WTC11 (cell line): ENCODE data around the gene PRSS57. TPM values are rescaled to one million over a fixed set of nuclear protein-coding genes. Genes with fewer than 3 reads are reported as not detected.

Source experiments
- ATAC-seq: fragments of 200-7000 bp; cut with Tn5 transposase; 2 replicates; pipeline ENCODE4 v1.10.0; 2021; ENCODE audit warnings: mild to moderate bottlenecking, moderate library complexity
- CTCF ChIA-PET: fragments of 300-600 bp; sonication (Branson Sonifier 250); formaldehyde crosslinking; loops from one replicate; lab custom pipeline; 2021; ENCODE audit warnings: antibody characterized with exemption; lab: Charles Lee
- POLR2A ChIA-PET: fragments of 350-600 bp; sonication (Branson Sonifier 250); formaldehyde crosslinking; loops from one replicate; lab custom pipeline; 2021; ENCODE audit warnings: antibody characterized with exemption; lab: Charles Lee
- DNase-seq: peaks from one replicate; pipeline ENCODE4 v3.0.0; 2021; ENCODE audit warnings: low spot score
- H3K27ac Mint-ChIP-seq: 2 replicates; pipeline ENCODE4 v1.8.0; 2021; ENCODE audit warnings: mixed read lengths
- H3K27me3 Mint-ChIP-seq: 2 replicates; pipeline ENCODE4 v1.8.0; 2021; ENCODE audit warnings: low read depth, mild to moderate bottlenecking, moderate library complexity, mixed read lengths
- H3K36me3 Mint-ChIP-seq: 2 replicates; pipeline ENCODE4 v1.8.0; 2021; ENCODE audit warnings: mixed read lengths
- H3K4me1 Mint-ChIP-seq: 2 replicates; pipeline ENCODE4 v1.8.0; 2022; ENCODE audit warnings: mixed read lengths
- H3K4me3 Mint-ChIP-seq: 2 replicates; pipeline ENCODE4 v1.8.0; 2021; ENCODE audit warnings: mild to moderate bottlenecking, moderate library complexity, mixed read lengths
- H3K9me3 Mint-ChIP-seq: 2 replicates; pipeline ENCODE4 v1.8.0; 2021; ENCODE audit warnings: mixed read lengths
- ATF1 ChIP-seq: sonication (generic); formaldehyde crosslinking; IDR thresholded peaks from 2 replicates; pipeline ENCODE4 v1.8.1; 2023; ENCODE audit warnings: mild to moderate bottlenecking, moderate library complexity, missing genetic modification reagents
- ETV6 ChIP-seq: sonication (generic); formaldehyde crosslinking; IDR thresholded peaks from 2 replicates; pipeline ENCODE4 v1.8.1; 2022; ENCODE audit warnings: mild to moderate bottlenecking, missing genetic modification reagents
- FOXJ3 ChIP-seq: sonication (generic); formaldehyde crosslinking; IDR thresholded peaks from 2 replicates; pipeline ENCODE4 v1.9.0; 2021; ENCODE audit warnings: missing genetic modification reagents, mild to moderate bottlenecking, borderline replicate concordance
- GABPB1 ChIP-seq: sonication (generic); formaldehyde crosslinking; IDR thresholded peaks from 2 replicates; pipeline ENCODE4 v1.8.1; 2023; ENCODE audit warnings: mild to moderate bottlenecking, missing genetic modification reagents
- IRF2 ChIP-seq: sonication (generic); formaldehyde crosslinking; IDR thresholded peaks from 2 replicates; pipeline ENCODE4 v1.8.0; 2022; ENCODE audit warnings: low read depth, missing genetic modification reagents, borderline replicate concordance
- RELA ChIP-seq: sonication (generic); formaldehyde crosslinking; IDR thresholded peaks from 2 replicates; pipeline ENCODE4 v1.8.1; 2022; ENCODE audit warnings: missing genetic modification reagents, mild to moderate bottlenecking, borderline replicate concordance
- SMAD4 ChIP-seq: sonication (generic); formaldehyde crosslinking; IDR thresholded peaks from 2 replicates; pipeline ENCODE4 v1.8.0; 2022; ENCODE audit warnings: mild to moderate bottlenecking, missing genetic modification reagents
- SP1 ChIP-seq: sonication (generic); formaldehyde crosslinking; conservative IDR thresholded peaks from 2 replicates; pipeline ENCODE4 v1.8.1; 2022; ENCODE audit warnings: missing genetic modification reagents
- TCF7 ChIP-seq: sonication (generic); formaldehyde crosslinking; IDR thresholded peaks from 2 replicates; pipeline ENCODE4 v1.8.0; 2022; ENCODE audit warnings: mild to moderate bottlenecking, low read depth, missing genetic modification reagents, moderate library complexity
- TP53 ChIP-seq: sonication (generic); formaldehyde crosslinking; IDR thresholded peaks from 2 replicates; pipeline ENCODE4 v1.8.1; 2023; ENCODE audit warnings: mild to moderate bottlenecking, missing genetic modification reagents
- ZNF219 ChIP-seq: sonication (generic); formaldehyde crosslinking; IDR thresholded peaks from 2 replicates; pipeline ENCODE4 v1.8.0; 2023; ENCODE audit warnings: missing genetic modification reagents, mild to moderate bottlenecking, borderline replicate concordance
- ZNF263 ChIP-seq: sonication (generic); formaldehyde crosslinking; IDR thresholded peaks from 2 replicates; pipeline ENCODE4 v1.8.1; 2022; ENCODE audit warnings: low read depth, mild to moderate bottlenecking, moderate library complexity, missing genetic modification reagents
- total RNA-seq: library from RNA; stranded (reverse); gene quantifications from 3 replicates; pipeline ENCODE4 v1.2.3, GENCODE V29; 2021
- TF ChIP-seq, protein P1 (sequence below): sonication (generic); formaldehyde crosslinking; IDR thresholded peaks from 2 replicates; pipeline ENCODE4 v1.8.0; 2022; ENCODE audit warnings: mild to moderate bottlenecking, missing genetic modification reagents
- TF ChIP-seq, protein P2 (sequence below): fragments of 250-450 bp; sonication (Bioruptor Pico); IDR thresholded peaks from 2 replicates; pipeline ENCODE4 v1.9.0; 2021; ENCODE audit warnings: mild to moderate bottlenecking
- TF ChIP-seq, protein P3 (sequence below): fragments of 200-600 bp; IDR thresholded peaks from 2 replicates; pipeline ENCODE4 v1.8.0; 2022; ENCODE audit warnings: antibody characterized with exemption
- TF ChIP-seq, protein P4 (sequence below): sonication (generic); formaldehyde crosslinking; IDR thresholded peaks from 2 replicates; pipeline ENCODE4 v1.8.0; 2023; ENCODE audit warnings: missing genetic modification reagents
- TF ChIP-seq, protein P5 (sequence below): fragments of 250-450 bp; sonication (Bioruptor Pico); IDR thresholded peaks from 2 replicates; pipeline ENCODE4 v1.8.0; 2021; ENCODE audit warnings: mild to moderate bottlenecking
- TF ChIP-seq, protein P6 (sequence below): sonication (generic); formaldehyde crosslinking; IDR thresholded peaks from 2 replicates; pipeline ENCODE4 v1.8.1; 2022; ENCODE audit warnings: mild to moderate bottlenecking, missing genetic modification reagents, moderate library complexity, borderline replicate concordance
- TF ChIP-seq, protein P7 (sequence below): fragments of 250-450 bp; sonication (Bioruptor Pico); IDR thresholded peaks from 2 replicates; pipeline ENCODE4 v1.9.0; 2021; ENCODE audit warnings: mild to moderate bottlenecking, borderline replicate concordance

PRSS57 gene
- total RNA-seq, 1 experiment from 2014 or later = not detected

DNA sequence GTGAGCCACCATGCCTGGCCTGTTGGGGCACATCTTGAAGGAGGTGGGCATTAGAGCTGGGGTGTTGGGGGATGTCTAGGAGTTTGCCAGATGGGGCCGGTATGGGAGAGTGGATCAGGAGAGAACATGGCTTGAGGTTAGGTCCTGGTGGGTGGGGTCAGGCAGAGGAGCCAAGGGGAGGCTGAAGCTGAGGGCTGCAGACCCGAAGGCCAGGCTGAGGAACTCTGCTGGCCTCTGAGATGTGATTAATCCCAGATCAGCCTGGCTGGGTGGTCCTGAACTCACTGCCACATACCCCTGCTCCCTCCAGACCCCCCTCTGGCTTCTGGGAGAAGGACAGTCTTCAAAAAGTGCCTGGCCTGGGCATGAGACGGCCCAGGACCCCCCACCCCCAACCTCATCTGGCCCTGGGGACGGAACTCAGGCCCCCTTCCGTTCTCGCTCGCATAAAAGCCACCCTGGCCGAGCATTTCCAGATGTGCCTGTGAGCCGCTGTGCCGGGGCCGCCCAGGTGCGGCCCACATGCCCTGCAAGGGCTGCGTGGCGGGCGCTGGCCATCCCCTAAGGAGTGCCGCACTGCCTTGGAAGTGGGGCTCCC is 16.4 kb downstream of the PRSS57 start:
- ChIA-PET CTCF (interaction anchor here (0.6 to 2.7 kb wide), 8 partner anchors 8 to 104 kb away, joined by 3 to 22 read pairs (median 5); partner anchors contain the start of gene RNF126), POLR2A (interaction anchor here (1.0 to 1.1 kb wide), 2 partner anchors 25 to 63 kb away, joined by 3 to 6 read pairs; no protein-coding TSS in a partner anchor)
- TF ChIP-seq GABPB1 (CRISPR knock-in tag) = no peak
- TF ChIP-seq TCF7 = no peak
- no peak for TF ChIP-seq FOXJ3 (CRISPR knock-in tag)
- TF ChIP-seq, protein P1, sequence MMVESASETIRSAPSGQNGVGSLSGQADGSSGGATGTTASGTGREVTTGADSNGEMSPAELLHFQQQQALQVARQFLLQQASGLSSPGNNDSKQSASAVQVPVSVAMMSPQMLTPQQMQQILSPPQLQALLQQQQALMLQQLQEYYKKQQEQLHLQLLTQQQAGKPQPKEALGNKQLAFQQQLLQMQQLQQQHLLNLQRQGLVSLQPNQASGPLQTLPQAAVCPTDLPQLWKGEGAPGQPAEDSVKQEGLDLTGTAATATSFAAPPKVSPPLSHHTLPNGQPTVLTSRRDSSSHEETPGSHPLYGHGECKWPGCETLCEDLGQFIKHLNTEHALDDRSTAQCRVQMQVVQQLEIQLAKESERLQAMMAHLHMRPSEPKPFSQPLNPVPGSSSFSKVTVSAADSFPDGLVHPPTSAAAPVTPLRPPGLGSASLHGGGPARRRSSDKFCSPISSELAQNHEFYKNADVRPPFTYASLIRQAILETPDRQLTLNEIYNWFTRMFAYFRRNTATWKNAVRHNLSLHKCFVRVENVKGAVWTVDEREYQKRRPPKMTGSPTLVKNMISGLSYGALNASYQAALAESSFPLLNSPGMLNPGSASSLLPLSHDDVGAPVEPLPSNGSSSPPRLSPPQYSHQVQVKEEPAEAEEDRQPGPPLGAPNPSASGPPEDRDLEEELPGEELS (CRISPR knock-in tag) = no peak
- TF ChIP-seq, protein P2, sequence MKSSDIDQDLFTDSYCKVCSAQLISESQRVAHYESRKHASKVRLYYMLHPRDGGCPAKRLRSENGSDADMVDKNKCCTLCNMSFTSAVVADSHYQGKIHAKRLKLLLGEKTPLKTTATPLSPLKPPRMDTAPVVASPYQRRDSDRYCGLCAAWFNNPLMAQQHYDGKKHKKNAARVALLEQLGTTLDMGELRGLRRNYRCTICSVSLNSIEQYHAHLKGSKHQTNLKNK = no peak
- TF ChIP-seq TP53 (CRISPR knock-in tag) = no peak
- no peak for TF ChIP-seq RELA
- no peak for TF ChIP-seq ATF1
- TF ChIP-seq, protein P3, sequence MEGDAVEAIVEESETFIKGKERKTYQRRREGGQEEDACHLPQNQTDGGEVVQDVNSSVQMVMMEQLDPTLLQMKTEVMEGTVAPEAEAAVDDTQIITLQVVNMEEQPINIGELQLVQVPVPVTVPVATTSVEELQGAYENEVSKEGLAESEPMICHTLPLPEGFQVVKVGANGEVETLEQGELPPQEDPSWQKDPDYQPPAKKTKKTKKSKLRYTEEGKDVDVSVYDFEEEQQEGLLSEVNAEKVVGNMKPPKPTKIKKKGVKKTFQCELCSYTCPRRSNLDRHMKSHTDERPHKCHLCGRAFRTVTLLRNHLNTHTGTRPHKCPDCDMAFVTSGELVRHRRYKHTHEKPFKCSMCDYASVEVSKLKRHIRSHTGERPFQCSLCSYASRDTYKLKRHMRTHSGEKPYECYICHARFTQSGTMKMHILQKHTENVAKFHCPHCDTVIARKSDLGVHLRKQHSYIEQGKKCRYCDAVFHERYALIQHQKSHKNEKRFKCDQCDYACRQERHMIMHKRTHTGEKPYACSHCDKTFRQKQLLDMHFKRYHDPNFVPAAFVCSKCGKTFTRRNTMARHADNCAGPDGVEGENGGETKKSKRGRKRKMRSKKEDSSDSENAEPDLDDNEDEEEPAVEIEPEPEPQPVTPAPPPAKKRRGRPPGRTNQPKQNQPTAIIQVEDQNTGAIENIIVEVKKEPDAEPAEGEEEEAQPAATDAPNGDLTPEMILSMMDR = no peak
- TF ChIP-seq, protein P4, sequence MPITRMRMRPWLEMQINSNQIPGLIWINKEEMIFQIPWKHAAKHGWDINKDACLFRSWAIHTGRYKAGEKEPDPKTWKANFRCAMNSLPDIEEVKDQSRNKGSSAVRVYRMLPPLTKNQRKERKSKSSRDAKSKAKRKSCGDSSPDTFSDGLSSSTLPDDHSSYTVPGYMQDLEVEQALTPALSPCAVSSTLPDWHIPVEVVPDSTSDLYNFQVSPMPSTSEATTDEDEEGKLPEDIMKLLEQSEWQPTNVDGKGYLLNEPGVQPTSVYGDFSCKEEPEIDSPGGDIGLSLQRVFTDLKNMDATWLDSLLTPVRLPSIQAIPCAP (CRISPR knock-in tag) = no peak
- TF ChIP-seq ZNF219 (CRISPR knock-in tag) = no peak
- TF ChIP-seq, protein P5, sequence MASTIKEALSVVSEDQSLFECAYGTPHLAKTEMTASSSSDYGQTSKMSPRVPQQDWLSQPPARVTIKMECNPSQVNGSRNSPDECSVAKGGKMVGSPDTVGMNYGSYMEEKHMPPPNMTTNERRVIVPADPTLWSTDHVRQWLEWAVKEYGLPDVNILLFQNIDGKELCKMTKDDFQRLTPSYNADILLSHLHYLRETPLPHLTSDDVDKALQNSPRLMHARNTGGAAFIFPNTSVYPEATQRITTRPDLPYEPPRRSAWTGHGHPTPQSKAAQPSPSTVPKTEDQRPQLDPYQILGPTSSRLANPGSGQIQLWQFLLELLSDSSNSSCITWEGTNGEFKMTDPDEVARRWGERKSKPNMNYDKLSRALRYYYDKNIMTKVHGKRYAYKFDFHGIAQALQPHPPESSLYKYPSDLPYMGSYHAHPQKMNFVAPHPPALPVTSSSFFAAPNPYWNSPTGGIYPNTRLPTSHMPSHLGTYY (CRISPR knock-in tag) = no peak
- no peak for TF ChIP-seq SMAD4 (CRISPR knock-in tag)
- TF ChIP-seq, protein P6, sequence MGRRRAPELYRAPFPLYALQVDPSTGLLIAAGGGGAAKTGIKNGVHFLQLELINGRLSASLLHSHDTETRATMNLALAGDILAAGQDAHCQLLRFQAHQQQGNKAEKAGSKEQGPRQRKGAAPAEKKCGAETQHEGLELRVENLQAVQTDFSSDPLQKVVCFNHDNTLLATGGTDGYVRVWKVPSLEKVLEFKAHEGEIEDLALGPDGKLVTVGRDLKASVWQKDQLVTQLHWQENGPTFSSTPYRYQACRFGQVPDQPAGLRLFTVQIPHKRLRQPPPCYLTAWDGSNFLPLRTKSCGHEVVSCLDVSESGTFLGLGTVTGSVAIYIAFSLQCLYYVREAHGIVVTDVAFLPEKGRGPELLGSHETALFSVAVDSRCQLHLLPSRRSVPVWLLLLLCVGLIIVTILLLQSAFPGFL (CRISPR knock-in tag) = no peak
- TF ChIP-seq SP1 = no peak
- TF ChIP-seq, protein P7, sequence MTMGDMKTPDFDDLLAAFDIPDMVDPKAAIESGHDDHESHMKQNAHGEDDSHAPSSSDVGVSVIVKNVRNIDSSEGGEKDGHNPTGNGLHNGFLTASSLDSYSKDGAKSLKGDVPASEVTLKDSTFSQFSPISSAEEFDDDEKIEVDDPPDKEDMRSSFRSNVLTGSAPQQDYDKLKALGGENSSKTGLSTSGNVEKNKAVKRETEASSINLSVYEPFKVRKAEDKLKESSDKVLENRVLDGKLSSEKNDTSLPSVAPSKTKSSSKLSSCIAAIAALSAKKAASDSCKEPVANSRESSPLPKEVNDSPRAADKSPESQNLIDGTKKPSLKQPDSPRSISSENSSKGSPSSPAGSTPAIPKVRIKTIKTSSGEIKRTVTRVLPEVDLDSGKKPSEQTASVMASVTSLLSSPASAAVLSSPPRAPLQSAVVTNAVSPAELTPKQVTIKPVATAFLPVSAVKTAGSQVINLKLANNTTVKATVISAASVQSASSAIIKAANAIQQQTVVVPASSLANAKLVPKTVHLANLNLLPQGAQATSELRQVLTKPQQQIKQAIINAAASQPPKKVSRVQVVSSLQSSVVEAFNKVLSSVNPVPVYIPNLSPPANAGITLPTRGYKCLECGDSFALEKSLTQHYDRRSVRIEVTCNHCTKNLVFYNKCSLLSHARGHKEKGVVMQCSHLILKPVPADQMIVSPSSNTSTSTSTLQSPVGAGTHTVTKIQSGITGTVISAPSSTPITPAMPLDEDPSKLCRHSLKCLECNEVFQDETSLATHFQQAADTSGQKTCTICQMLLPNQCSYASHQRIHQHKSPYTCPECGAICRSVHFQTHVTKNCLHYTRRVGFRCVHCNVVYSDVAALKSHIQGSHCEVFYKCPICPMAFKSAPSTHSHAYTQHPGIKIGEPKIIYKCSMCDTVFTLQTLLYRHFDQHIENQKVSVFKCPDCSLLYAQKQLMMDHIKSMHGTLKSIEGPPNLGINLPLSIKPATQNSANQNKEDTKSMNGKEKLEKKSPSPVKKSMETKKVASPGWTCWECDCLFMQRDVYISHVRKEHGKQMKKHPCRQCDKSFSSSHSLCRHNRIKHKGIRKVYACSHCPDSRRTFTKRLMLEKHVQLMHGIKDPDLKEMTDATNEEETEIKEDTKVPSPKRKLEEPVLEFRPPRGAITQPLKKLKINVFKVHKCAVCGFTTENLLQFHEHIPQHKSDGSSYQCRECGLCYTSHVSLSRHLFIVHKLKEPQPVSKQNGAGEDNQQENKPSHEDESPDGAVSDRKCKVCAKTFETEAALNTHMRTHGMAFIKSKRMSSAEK (CRISPR knock-in tag) = no peak
- no peak for TF ChIP-seq IRF2 (CRISPR knock-in tag)
- no peak for TF ChIP-seq ZNF263 (CRISPR knock-in tag)
- TF ChIP-seq ETV6 (CRISPR knock-in tag) = no peak
- Mint-ChIP-seq H3K27ac (no peak overlapping the region), H3K9me3 (no peaks in the 10 kb centered on the region), H3K36me3 (no peaks in the 10 kb centered on the region), H3K4me1 (no peaks in the 10 kb centered on the region), H3K4me3 (peak overlapping the region; percentile 67), H3K27me3 (peaks cover 23% of the 10 kb centered on the region)
- no peak for ATAC-seq
- DNase-seq = no peak
